Adipocyte (in vitro differentiated cells): Measurements from ENCODE around the gene SPEF2.

Experiments
- DNase-seq: peaks from one replicate; pipeline ENCODE4 v3.0.0-alpha.2; 2015; ENCODE audit warnings: low read depth
- H3K27me3 ChIP-seq: replicated peaks from 2 replicates; pipeline ENCODE4 v1.7.0; 2013; ENCODE audit warnings: mild to moderate bottlenecking, low read length, moderate library complexity; ENCODE audit not compliant: control insufficient read depth, insufficient read depth
- H3K36me3 ChIP-seq: 2 replicates; pipeline ENCODE4 v1.7.0; 2013; ENCODE audit warnings: low read length, mild to moderate bottlenecking, moderate library complexity; ENCODE audit not compliant: control insufficient read depth, insufficient read depth, severe bottlenecking
- H3K4me1 ChIP-seq: 2 replicates; pipeline ENCODE4 v1.7.0; 2013; ENCODE audit warnings: mild to moderate bottlenecking, low read length, moderate library complexity; ENCODE audit not compliant: control insufficient read depth, insufficient read depth
- H3K4me3 ChIP-seq: 2 replicates; pipeline ENCODE4 v1.7.0; 2013; ENCODE audit warnings: mild to moderate bottlenecking, low read length, moderate library complexity
- H3K9ac ChIP-seq: 2 replicates; pipeline ENCODE4 v1.7.0; 2013; ENCODE audit warnings: mild to moderate bottlenecking, low read length, moderate library complexity
- H3K9me3 ChIP-seq: 2 replicates; pipeline ENCODE4 v1.7.0; 2013; ENCODE audit warnings: mild to moderate bottlenecking, low read length, moderate library complexity; ENCODE audit not compliant: control insufficient read depth

The SPEF2 gene

DNA sequence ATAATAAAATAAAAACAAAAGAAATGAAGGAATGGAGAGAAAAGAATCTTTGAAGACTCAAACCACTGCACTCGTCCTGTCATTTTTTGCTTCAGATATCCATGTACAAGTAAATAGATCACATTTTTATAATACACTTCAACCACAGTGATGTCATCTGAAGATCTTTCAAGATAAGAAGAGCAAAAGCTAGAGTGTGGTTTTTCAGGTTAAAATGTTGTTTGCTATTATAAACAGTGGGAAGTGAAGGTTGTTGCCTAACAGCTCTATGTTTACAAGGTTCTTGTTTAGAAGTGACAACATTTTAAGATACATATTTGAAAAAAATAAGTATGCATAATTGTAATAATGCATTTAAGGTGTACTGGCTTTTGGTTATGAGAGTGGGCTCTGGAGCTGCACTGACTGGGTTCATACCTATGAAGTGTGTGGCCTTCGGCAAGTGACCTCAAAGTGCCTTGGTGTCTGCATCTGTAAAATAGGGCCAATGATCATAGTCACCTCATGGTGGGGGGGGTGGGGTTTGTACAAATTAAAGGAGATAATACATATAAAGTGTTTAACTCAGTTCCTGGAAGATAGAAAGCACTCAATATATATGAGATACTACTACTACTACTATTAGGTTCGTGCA is 193.6 kb downstream of the SPEF2 start:
- Histone ChIP-seq H3K36me3 (no peaks in the 10 kb centered on the region), H3K4me1 (no peaks in the 10 kb centered on the region), H3K9ac (no peak overlapping the region), H3K9me3 (no peaks in the 10 kb centered on the region), H3K4me3 (no peak overlapping the region), H3K27me3 (no peaks in the 10 kb centered on the region)
- DNase-seq, result peak; percentile 39

DNA sequence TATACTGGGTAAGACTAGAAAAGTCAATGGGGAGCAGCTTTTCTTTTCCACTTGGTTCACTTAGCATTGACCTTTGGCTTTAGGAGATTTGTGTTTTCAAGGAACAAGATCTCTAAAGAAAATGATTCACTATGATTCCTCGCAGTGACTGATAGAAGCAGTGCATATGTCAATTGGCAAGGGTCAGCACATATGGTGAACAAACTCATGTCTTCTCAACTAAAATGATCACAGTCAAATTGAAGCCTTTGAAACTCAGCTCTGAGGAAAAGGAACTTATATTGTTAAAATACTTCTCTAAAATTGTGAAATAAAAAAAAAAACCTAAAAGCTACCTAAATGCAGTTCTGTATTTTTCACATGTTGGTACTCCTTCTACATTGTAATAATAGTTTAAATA is 195.9 kb downstream of the SPEF2 start:
- no peaks in the 10 kb centered on the region for H3K9me3 ChIP-seq
- no peak for DNase-seq
- H3K36me3 ChIP-seq, result no peaks in the 10 kb centered on the region
- no peaks in the 10 kb centered on the region for H3K4me1 ChIP-seq
- H3K27me3 ChIP-seq, result no peaks in the 10 kb centered on the region
- H3K9ac ChIP-seq, result no peak overlapping the region
- H3K4me3 ChIP-seq, result no peak overlapping the region

DNA sequence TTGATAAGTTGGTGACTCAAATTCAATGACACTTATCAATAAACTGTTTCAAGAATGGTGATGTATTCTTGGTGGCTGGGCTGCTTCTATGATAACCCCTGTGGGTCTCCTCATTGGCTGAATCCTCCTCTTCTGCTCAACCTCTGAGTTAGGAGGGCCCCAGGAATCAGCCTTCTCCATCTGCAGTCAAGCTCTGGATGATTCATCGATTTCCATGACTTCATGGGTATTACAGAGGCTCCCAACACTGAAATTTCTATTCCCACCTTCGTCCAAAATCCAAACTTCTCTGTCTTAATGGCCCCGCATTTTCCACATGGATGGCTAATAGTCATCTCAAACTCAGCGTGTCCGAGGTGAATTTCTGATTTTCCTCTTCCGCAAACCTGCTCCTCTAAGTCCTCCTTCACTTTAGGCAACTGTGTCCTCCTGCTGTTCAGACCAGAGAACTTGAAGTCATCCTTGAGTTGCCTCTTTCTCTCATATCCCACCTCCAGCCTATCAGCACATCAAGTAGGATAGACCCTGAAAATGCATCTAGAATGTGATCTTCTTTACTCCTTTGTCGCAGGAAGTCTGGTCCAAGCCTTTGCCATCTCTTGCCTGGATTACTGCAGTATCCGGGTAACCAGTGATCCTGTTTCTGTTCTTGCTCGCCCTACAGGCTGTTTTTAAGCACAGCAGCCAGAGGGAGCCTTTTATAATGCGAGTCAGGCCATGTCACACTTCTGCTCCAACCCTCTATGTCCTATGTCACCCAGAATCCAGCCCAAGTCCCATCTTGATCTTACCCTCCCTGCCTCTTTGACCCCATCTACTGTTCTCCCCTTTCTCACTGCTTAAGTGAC is 197.7 kb downstream of the SPEF2 start:
- H3K4me1 ChIP-seq, result no peaks in the 10 kb centered on the region
- H3K36me3 ChIP-seq, result no peaks in the 10 kb centered on the region
- DNase-seq, result peak; percentile 57
- no peak overlapping the region for H3K4me3 ChIP-seq
- no peaks in the 10 kb centered on the region for H3K9me3 ChIP-seq
- H3K27me3 ChIP-seq, result no peaks in the 10 kb centered on the region
- no peak overlapping the region for H3K9ac ChIP-seq

DNA sequence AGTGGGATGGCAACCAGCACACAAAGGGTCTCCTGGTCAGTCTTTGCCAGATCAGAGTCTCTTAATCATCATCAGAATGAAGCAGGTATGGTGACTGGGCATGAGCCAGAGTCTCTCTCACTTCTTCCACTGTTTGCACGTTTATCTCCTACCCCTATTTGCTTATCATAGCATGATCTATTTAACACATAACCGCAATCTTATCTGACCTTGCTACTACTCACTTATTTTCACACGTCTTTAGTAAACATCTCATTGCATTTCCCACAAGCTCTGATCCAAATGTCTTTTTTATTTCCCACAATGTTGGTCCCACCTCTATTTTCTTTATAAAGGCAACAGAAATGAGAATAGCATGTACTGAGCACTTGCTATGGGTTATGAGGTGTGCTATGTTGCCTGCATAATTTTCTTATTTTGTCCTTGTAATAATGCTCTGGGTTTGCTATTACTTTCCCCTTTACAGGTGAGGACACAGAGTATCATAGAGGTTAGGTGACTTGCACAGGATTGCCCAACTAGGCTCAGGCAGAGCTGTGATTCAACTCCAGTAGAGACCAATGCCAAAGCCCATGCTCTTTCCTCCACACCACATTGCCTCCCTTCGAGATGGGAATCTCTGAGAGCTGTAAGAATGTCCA is 199.3 kb downstream of the SPEF2 start:
- Histone ChIP-seq H3K9ac (no peak overlapping the region), H3K4me3 (no peak overlapping the region), H3K36me3 (no peaks in the 10 kb centered on the region)

DNA sequence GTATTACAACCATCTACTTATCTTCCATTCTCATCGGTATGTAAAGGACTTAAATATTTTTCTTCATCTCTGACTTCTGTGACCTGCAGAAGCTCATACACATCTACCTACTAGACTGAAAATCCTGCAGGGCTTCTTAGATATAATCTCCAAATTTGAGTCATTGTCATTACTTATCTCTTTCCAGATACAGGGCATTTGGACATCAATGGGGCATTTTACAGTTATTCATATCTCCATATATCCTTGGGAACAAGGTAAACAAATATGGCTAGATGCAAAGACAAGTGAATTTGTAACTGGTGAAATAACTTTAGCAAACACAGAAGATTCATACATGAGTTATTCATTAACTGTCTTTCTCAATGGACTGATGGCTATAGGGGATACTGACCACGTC is 201.4 kb downstream of the SPEF2 start:
- Histone ChIP-seq H3K36me3 (no peaks in the 10 kb centered on the region), H3K27me3 (peaks cover 7% of the 10 kb centered on the region), H3K9ac (no peak overlapping the region), H3K4me1 (no peaks in the 10 kb centered on the region), H3K4me3 (no peak overlapping the region), H3K9me3 (no peaks in the 10 kb centered on the region)
- no peak for DNase-seq

More for the DNA sequence above, 199.3 kb downstream of the SPEF2 start:
- Histone ChIP-seq H3K9me3 (no peaks in the 10 kb centered on the region), H3K4me1 (no peaks in the 10 kb centered on the region), H3K27me3 (no peaks in the 10 kb centered on the region)
- no peak for DNase-seq

DNA sequence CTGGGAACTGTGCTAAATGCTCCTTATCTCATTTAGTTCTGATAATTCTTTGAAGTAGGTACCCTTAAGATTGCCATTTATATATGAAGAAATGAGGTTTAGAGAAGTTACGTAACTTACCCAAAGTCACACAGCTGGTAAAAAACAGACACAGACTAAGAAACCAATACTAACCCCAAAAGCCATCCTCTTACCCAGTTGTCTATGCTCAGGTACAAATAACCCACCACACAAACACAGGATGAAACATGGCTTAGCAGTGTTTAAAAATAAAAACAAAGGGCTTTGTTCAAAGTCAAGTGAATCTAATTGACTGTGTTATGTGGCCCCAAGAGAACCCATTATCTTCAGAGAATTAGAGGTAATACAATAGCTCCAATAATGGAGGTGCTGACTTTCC is 202.0 kb downstream of the SPEF2 start:
- Histone ChIP-seq H3K36me3 (no peaks in the 10 kb centered on the region), H3K4me1 (no peaks in the 10 kb centered on the region)

DNA sequence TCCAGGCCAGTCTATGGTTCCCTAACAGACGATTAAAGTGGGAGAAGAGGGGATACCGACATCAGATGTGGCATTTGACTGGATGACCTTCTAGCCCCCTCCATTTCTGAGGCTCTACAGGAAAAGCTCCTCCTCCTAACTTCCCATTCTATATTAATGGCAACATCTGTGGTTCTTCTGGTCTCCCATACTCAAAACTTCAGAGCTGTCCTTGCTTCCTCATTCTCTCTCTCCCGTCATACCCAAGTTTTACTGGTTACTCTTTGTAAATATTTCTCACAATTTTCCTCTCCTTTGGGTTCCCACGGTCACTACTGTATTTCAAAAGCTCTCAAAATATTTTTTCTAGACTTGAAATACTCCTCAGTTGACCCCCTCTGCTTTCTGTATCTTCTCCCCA is 203.1 kb downstream of the SPEF2 start:
- no peaks in the 10 kb centered on the region for H3K36me3 ChIP-seq
- H3K4me3 ChIP-seq, result no peak overlapping the region
- DNase-seq, result no peak
- no peaks in the 10 kb centered on the region for H3K4me1 ChIP-seq
- H3K9me3 ChIP-seq, result no peaks in the 10 kb centered on the region
- H3K27me3 ChIP-seq, result peaks cover 7% of the 10 kb centered on the region
- H3K9ac ChIP-seq, result no peak overlapping the region

More for the DNA sequence above, 202.0 kb downstream of the SPEF2 start:
- Histone ChIP-seq H3K9ac (no peak overlapping the region), H3K9me3 (no peaks in the 10 kb centered on the region), H3K27me3 (peaks cover 7% of the 10 kb centered on the region), H3K4me3 (no peak overlapping the region)
- DNase-seq, result no peak

DNA sequence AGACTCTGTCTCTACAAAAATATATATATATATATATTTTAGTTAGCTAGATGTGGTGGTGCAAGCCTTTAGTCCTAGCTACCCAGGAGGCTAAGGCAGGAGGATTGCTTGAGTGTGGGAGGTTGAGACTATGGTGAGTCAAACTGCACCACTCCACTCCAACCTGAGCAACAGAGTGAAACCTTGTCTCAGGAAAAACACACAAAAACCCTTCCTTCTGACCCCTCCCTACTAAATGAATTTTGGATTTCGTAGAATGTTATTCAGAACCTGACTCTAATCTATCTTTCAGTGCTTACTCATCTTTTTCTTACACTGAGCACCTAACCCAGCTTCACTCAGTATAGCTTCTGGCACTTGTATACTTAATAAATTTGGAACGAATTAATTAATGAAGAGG is 203.8 kb downstream of the SPEF2 start:
- no peaks in the 10 kb centered on the region for H3K9me3 ChIP-seq
- H3K4me1 ChIP-seq, result no peaks in the 10 kb centered on the region
- no peak for DNase-seq

DNA sequence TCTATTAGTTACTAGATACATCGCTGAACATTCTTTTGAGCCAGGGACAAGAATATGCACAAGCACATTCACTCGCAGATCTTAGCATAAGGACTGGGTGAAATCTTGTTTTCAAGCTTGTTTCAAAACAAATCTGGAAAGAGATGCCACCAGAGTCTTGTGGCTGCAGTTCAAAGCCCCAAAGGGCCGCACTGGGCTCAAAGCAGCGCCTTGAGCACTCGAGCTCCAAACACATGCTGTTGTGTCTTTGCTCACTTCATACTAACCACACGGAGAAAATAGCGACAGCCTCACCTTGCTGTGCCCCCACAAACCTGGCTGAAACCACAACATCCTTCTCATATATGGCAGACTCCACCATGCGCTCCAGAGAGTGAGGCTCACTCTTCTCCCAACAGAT is 204.8 kb downstream of the SPEF2 start:
- Histone ChIP-seq H3K9me3 (no peaks in the 10 kb centered on the region), H3K27me3 (peaks cover 7% of the 10 kb centered on the region), H3K4me3 (no peak overlapping the region), H3K9ac (no peak overlapping the region), H3K36me3 (no peaks in the 10 kb centered on the region), H3K4me1 (no peaks in the 10 kb centered on the region)
- DNase-seq, result no peak

More for the DNA sequence above, 203.8 kb downstream of the SPEF2 start:
- no peak overlapping the region for H3K9ac ChIP-seq
- peaks cover 7% of the 10 kb centered on the region for H3K27me3 ChIP-seq
- no peak overlapping the region for H3K4me3 ChIP-seq
- H3K36me3 ChIP-seq, result no peaks in the 10 kb centered on the region

DNA sequence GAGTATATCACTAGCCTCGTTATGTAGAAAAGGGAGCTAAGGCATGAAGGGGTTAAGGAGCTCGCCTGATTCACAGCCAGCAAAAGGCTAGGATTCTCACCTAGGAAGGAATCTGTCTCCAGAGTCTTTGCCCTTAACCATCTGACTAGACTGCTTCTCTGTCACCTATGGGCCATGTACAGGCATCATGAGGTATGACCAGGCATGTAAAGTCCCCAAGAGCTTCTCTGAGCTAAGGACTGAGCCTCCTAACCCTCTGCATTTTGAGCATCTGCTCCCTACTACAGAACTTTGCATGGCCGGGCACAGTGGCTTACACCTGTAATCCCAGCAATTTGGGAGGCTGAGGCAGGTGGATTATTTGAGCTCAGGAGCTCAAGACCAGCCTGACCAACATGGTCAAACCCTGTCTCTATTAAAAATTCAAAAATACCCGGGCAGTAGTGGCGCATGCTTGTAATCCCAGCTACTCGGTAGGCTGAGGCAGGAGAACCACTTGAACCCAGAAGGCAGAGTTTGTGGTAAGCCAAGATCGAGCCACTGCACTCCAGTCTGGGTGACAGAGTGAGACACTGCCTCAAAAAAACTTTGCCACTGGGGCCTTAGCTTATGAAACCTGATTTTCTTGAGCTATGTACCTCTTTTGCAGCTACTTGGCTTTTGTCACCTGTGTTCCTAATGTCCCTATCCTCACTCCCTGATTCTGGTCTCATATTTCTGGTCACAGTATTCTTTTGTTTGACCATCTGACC is 205.9 kb downstream of the SPEF2 start:
- peaks cover 7% of the 10 kb centered on the region for H3K27me3 ChIP-seq
- no peaks in the 10 kb centered on the region for H3K9me3 ChIP-seq
- no peaks in the 10 kb centered on the region for H3K4me1 ChIP-seq
- no peak overlapping the region for H3K4me3 ChIP-seq
- H3K9ac ChIP-seq, result no peak overlapping the region
- no peak for DNase-seq
- H3K36me3 ChIP-seq, result no peaks in the 10 kb centered on the region

DNA sequence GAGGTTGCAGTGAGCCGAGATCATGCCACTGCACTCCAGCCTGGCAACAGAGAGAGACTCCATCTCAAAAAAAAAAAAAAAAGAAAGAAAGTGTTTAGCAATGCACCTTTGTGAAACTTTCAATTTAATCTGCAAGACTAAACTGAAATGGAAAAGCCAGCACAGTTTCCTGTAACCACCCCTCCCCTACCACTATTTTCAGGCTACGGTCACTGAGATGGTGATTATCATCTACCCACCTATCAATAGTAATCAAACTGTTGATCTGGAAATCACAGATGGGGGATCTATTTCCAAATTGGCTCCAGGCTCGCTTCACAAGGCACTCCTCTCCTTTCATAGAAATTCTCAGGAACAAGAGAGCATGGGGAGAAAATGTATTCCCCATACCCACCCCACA is 208.4 kb downstream of the SPEF2 start:
- H3K4me1 ChIP-seq, result no peaks in the 10 kb centered on the region
- no peaks in the 10 kb centered on the region for H3K9me3 ChIP-seq

More for the DNA sequence above, 208.4 kb downstream of the SPEF2 start:
- Histone ChIP-seq H3K36me3 (no peaks in the 10 kb centered on the region), H3K27me3 (peaks cover 7% of the 10 kb centered on the region), H3K9ac (no peak overlapping the region), H3K4me3 (no peak overlapping the region)
- no peak for DNase-seq
